Measurements from ENCODE around the gene SRRM4.
A peak's percentile ranks its signal among the peaks of the same experiment; 100 is the strongest.
"Not testable (repeated sequence)": the region's sequence is repeated elsewhere in the genome, so short reads cannot be mapped to it uniquely, and the experiment has no call there.

SRRM4 gene, protein sequence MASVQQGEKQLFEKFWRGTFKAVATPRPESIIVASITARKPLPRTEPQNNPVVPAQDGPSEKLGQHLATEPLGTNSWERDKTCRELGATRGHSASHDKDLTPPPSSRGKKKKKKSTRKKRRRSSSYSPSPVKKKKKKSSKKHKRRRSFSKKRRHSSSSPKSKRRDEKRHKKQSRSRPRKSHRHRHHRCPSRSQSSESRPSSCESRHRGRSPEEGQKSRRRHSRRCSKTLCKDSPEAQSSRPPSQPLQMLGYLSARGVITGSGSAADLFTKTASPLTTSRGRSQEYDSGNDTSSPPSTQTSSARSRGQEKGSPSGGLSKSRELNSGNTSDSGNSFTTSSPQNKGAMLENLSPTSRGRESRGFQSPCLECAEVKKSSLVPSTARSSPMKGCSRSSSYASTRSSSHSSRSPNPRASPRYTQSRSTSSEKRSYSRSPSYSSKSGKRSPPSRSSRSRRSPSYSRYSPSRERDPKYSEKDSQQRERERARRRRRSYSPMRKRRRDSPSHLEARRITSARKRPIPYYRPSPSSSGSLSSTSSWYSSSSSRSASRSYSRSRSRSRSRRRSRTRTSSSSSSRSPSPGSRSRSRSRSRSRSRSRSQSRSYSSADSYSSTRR

DNA sequence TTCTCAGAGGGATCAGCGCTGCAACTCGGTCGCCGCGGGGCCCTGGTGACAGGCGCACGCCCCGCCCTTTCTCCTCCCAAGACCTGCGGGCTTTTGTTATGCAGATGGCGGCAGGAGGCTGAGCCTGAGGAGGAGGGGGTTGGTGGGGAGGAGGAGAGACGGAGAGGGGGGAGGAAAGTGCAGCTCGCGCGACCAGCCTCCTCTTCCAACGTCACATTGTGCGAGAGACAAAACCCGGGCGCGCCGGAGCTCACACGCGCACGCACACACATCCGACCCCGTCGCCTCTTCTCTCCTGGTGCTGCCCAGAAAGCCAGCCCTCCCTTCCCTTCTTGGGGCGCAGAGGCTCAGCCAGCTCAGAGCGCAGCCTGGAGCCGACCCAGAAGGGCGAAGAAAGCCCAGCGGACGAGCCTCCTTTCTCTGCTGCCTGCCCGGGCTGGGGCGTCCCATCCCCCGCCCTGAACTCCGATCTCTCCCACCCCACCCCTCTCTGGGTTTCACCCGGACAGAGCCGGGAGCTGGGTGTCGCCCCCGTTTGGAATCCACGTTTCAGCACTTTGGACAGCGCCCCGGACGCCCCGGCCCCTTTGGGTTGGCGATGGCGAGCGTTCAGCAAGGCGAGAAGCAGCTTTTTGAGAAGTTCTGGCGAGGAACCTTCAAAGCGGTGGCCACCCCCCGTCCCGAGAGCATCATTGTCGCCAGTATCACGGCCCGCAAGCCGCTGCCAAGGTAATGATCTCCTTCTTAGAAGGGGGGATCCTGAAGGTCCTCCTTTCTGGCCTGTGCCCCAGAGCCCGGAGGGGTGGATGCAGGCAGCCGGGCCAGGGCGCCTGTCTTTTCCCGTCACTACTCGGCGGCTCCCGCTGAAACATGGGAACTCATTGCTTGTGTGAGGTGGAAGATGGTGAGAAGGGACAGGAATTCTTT, at the start of gene SRRM4:
SRRM4 (plus strand) TSS at position 257 of the 927 bp plus-strand sequence; CDS start at position 599, 342 bp downstream.
- peak; percentile 93 for DNase-seq

DNA sequence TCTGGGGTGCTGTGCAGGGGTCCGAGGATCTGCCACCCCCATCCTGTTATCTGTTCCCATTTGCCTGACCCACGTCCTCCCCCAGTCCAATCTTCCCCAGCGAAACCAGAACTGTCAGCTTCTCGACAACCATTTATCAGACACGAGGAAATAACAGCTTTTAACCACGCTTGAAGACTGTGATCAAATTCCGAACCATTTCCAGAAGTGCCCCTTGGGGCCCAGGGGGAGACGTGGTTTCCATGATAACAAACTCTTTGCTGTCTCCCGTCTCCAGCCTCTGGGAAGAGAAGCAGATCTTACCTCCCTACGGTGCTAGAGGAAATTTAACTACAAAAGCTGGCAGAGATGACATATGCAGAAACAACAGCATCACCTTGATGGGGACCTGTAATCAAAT, 35.1 kb upstream of the SRRM4 start:
- DNase-seq: no peak

DNA sequence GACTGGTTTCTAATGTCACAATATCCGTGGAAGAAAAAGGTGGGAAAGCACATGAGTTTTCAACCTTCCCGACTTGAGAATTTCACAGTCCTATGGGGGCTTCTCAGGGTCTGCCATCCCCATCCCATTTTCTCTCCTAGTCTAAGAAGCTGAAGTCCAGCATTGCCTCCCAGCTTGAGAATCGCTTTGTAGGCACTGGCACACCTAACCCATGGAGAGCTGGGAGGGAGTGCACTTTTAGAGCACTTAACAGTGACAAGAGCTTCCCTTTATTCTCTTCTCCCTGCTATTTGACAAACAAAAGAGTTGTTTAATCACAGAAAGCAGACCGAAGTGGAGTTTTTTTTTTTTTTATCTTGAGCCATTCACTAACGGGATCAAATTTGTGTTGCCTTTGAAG, 22.8 kb upstream of the SRRM4 start:
- DNase-seq: no peak

DNA sequence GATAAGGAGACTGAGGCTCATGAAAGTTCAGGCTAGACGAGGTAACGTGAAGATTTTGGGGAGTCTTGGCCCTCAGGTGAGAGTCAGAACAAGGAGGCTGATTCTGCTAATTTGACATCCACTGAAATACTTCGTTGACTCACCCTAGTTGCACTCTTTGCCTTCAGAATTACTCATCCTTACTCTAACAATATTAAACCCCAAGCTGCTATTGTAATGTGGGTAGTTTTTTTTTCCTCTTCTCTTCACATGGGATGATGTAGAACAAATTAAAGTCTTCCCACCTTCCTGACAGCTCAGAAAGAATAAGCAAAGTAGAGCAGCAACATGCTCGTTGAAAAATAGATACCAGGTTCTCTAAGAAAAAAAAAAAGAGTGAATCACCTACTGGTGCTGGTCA, 22.0 kb upstream of the SRRM4 start:
- DNase-seq: no peak

DNA sequence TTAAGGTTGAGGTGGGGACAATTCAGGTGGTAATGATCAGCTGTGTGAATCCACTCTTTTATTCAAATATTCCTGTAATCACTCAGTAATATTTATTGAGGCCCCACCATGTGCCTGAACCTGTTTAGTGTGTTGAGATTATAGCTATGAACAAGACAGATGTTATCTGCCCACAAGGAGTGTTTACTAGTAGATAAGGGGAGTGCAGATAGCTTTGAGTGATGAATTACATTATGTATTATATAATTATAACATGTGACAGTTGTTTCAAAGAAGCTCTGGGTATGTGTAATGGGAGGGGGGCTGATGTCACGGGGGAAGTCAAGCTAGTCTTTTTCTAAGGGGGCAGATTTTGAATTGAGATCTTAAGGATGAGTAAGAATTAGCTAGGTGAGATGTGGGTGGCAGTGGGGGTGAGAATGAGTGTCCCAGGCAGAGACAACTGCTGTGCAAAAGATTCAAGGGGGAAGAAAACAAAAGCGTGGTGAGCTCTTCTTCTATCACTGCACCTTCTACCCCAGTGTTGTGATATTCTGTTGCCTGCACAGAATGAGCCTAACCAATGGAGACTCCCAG, 21.3 kb upstream of the SRRM4 start:
- no peak for DNase-seq

DNA sequence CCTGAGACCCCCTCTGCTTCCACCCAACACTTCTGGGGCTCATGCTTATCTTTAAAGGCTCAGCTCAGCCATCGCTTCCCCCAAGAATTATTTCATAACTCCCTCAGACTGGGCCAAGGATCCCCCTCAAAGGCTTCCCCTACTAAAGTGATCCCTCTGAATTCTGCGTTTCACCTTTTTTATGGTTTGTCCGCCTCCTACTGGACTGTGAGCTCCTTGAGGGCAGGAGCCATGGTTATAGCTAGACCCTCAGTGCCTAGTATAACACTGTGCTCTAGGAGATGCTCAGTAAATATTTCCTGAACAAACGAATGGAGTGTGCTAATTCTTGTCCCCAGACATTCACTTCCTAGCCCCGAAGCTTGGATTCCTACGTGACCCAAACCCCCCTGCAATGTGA, 20.5 kb upstream of the SRRM4 start:
- DNase-seq: no peak

DNA sequence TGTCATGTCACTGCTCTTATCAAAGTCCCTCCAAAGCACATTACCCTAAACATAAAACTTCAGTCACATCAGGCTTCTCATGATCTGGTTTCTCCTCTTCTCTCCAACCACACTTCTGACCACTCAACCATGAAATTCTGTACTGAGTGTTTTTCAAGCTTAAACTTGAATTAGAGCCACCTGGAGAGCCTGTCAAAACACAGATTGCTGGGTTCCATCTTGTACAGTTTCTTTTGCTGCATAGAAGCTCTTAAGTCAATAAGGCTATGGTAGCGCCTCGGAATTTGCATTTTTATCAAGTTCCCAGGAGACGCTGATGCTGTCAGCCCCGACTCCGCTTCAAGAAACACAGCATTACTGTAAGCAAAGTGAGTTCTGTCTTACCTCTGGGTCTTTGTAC, 16.4 kb upstream of the SRRM4 start:
- peak; percentile 60 for DNase-seq

DNA sequence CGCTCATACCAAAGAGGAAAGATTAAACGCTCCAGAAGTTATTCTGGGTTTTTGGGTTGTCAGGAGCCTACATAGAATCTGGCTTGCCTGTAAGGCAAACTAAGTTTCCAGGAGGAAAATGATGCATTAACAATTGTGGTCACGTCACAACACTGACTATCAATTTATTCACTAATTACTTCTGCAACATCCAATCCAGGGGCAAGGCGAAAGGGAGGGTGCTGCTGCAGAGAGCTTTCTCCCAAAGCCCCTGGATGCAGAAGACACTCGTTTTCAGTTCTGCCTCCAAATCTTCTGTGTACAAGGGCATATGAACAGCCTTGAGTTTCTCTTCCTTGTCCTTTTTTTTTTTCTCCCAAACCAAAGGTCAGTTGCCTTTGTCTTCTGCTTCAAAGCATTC, 10.5 kb upstream of the SRRM4 start:
- no peak for DNase-seq

DNA sequence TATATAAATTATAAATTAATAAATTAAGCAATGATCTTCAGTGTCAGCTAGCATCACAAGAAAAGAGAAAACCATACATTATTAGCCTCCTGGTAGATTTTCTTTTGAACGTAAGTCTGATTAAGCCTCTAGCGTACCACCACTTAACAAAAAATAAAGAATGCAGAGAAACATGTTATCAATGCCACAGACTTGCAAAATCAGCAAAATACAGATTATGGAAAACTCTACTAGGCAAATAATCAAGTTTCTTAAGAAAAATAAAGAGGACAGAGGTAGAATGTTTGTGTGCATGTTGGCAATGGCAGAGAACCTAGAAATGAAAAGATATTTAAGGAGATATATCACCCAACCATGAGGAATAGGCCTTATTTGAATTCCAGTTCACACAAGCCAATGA, 8.4 kb upstream of the SRRM4 start:
- no peak for DNase-seq

DNA sequence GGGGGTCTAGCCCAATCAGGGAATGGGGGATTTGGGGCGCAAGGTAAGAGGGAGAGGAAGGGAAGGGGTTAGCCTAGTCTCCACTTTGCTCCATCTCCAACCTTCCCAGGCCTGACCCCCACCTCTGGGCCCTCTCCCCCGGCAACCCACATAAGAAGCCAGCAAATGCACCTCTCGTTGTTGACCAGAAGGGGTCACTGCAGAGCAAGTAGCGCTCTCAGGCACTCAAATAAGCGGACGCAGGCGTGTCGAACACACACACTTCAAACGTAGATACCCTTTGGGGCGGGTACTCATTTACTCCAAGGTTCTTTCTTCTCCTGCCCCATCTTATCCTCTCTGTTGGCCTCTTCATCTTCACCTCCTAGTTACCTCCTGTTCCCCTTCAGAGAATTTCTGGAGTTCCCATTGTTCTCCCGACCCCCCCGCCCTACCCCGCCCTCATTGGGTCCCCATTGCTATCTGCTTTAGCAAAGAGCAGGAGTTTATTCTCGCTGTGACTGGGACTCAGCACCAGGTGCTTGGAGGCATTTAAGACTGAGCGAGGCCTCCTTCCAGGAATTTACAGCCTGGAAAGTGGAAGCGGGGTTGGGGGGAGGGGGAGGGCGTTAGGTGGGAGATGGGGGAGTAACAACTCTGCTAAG, 1.5 kb upstream of the SRRM4 start:
- DNase-seq: peak; percentile 78

DNA sequence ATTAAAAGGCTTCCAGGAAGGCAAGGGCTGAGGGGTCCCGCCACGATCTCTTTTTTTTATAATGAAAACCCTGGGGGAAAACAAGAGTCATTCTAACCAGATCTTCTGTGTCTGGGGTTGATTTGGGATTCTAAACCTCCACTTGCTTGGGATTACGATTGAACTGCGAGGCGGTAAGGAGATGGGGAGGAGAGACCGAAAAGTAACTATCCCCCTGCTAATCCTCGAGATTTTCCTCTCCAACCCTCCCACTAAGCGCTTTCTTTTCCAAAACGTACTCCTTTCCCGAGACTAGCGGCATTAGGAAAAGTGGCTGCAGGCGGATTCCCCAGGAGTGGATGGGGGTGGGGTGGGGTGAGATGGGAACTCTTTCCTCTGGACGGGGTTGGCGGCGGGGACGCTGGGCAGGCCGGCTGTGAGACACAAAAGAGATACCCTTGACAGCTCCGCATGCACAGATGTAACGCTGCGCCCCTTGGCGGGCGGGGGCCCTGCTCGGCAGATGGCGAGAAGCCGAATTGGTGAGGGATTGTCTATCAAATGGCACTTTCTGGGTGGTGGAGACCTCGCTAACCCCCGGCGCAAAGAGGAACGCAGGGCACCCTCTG, 830 bp upstream of the SRRM4 start:
- DNase-seq: peak; percentile 80

DNA sequence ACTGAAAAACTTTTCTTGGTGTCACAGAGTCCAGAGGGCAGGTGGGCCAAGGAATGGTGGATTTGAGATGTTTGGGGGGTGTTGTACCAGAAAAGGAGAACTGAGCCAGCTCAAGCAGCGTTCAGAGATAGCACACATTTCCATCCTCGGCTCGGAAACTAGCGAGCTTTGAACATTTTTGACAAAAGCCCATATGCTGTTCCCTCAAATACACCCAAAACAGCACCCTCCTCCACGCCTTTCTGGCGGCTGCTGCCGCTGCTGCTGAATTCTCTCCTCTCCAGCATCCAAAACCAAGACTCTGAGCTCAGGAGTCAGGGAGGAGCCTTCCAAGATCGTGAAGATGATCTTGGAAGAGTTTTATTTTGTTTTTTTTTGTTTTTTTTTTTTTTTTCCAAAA, 961 bp downstream of the SRRM4 start:
- DNase-seq: no peak

DNA sequence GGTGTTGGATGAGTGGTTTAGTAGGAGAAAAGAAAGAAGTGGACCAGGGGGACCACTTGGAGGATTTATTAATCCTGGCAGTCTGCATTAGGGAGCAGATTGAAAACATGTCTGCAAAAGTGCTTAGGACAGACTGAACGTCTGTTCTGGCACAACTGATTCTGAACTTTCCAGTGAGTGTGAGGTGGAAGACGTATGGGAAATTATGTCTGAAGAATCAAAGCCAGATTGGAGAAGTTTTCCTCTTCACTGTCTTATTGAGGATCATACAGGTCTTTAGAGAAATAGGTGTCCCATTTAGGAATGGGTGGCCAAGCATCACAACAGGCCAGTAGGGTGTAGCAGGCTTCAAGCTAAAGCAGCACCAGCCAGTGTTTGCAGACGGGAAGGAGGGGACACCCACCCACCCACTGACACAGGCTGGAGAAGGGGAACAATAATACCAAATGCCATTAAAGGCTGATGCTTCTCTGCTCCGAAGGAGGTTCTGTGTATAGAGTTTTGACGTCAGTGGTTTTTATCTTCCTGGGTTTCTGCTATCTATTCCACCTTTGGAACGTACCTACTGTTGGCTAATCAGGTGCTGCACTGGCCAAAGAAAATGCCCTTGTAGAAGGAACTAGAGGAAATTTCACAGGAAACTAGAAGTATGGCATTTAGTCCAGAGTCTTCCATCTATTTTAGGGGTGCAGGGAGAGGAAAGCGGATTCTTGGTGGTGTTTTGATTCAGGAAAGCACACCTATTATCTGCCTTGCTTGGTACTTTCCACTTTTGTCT, 1.8 kb downstream of the SRRM4 start:
- no peak for DNase-seq

DNA sequence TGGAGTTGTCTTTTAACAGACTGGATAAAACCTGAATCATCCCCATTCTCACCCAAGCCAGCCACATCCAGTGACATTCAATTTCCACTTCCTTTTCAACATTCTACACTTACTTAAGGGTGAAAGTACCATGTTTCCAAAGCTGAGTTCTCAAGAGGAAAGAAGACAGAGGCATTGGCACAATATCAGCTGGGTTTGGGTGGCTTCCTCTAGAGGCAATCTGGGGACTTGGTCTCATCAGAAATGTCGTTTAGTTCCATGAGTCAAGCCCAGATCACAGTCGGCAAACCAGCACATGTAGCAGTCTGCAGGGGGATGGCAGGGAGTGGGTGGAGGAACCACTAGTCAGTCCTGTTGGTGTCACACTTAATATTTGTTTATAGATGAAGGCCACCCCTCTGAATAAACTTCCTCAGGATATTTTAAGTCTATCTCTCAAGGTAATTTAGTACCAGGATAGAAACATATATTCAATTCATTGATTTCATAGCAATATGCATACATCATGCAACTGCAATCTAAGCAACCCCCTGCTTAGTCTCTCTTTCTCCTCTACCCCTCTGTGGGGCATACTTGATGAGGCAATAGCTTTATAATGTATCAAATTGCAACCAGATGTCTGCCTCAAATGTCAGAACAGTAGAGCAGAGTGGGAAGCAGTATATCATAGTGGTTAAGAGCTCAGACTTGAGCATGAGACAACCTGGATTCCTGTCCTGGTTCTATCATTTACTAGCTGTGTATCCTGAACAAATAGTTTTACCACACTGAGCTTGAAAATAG, 3.0 kb downstream of the SRRM4 start:
- DNase-seq: peak; percentile 68

DNA sequence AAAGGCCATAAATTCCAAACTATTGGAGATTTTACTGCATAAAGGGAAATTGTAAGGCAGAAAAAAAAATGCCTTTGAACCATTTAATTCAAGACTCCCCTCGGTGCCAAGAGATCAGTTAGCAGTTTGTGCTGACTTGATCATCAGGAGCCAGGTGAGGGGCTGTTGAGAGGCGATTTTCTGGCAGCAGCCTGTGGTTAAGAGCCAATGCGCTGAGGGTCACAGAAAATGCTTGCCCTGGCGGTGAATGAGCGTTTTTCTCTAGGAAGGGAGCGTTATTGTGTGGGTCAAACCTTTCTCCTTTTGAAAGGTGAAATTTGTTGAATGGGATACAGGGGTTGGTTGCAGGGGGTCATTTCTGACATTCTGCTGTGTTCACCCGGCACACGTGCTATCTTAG, 4.7 kb downstream of the SRRM4 start:
- no peak for DNase-seq

DNA sequence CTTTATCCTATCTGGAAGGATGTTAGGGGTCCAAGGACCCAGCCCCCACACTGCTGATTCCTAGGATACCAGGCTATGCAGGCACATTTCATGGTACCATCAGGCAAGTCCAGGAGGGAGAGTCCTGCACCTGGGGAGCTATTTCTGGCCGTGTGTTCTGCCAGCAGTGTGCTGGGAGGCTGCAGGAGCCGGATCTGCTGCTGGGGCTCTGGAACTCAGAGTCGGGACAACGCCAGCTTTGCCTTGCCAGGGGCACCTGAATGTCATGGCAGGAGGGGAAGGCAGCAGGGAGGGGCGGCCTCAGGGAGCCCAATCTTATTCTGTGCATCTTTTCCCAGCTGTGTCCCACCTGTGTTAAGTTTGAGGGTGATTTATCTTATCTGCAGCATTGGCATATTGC, 17.8 kb downstream of the SRRM4 start:
- no peak for DNase-seq

DNA sequence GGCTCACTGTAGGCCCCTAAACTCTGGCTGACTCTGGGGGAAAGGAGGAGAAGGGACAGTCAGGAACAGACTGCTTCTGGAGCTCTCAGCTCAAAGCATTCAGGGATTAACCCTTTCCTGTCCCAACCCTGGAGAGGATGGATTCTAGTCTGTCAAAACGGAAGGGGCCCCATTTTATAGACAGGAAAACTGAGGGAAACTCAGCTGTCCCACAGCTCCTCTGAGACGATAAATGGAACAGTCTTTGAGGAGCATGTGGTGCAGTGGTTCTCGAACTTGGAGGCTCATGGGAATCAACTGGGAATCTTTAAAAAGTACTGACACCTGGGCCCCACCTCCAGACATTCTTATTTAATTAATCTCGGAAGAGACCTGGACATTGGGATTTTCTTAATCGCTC, 23.7 kb downstream of the SRRM4 start:
- no peak for DNase-seq

DNA sequence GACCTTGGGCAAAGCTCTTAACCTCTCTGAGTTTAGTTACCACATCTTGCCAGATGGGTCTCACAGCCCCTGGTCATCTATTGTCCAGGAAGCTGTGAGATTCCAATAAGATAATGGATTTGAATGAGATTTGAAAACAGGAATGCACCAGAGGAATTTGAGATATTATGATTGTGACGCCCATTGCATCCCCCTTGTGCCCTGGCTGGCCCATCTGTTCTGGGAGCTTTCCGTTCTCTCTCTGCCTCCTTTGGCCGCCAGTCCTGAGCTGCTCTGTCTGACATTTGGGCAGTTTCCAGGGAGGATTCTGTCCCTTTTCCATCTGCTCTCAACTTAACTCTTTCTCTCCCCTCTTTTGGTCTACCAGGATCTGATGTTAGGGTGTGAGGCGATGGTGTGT, 24.6 kb downstream of the SRRM4 start:
- no peak for DNase-seq

DNA sequence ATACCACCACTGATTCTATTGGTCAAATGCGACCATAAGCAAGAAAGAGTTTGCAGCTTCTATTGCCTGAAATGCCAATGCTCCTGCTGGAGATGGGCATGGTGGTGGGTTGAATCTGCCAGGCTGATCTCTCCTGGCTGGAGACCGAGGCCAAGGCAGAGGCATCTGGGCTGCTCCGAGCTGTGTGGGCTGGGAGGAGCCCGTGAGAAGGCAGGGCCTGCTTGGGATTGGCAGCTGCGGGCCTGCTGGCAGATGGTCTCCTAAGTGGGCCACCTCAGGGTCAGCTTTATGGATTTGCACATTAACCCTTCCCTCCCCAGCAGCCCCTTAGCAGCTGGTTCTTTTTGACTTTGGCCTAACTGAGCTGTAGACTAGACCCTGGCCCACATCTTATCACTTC, 25.4 kb downstream of the SRRM4 start:
- DNase-seq: peak; percentile 80

DNA sequence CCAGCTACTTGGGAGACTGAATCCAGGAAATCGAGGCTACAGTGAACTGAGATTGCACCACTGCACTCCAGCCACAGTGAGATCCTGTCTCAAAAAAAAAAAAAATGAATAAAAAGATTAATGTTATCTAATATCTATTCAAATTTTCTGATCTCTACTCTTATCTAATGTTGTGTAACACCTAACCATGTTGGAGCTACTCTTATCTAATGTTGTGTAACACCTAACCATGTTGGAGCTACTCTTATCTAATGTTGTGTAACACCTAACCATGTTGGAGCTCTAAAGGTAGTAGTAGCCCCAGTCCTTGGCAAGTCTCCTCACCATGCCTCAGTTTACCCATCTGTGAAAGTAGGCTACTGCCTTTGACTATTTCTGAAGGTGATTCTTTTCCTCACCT, 26.9 kb downstream of the SRRM4 start:
- not testable (repeated sequence) for DNase-seq

Measured in NCI-H2171 (cell line).